Endothelial cell of umbilical vein (primary cell): ENCODE results near the gene DPH6. TPM values are rescaled to one million over a fixed set of nuclear protein-coding genes. Genes with fewer than 3 reads are reported as not detected.

Experiments
- BruUV-seq: library from RNA; stranded (reverse); fragments of 400-500 nt; replicated peaks from 2 replicates; lab custom pipeline; 2021; lab: Mats Ljungman, UMichigan
- CTCF ChIA-PET: fragments of 300-600, 350-600 bp; sonication (Branson Sonifier 250); formaldehyde crosslinking; loops from one replicate; lab custom pipeline; 2021; ENCODE audit warnings: antibody characterized with exemption, inconsistent platforms; lab: Charles Lee
- POLR2A ChIA-PET: fragments of 300-600, 350-600 bp; sonication (Branson Sonifier 250); formaldehyde crosslinking; loops from one replicate; lab custom pipeline; 2021; ENCODE audit warnings: antibody characterized with exemption, inconsistent platforms; lab: Charles Lee
- DNase-seq: peaks from one replicate; pipeline ENCODE4 v3.0.0-alpha.2; 2011; ENCODE audit warnings: low read depth, low spot score
- FAIRE-seq: peaks from 2 replicates; lab custom pipeline; 2011; peaks lifted over from hg19 to GRCh38; lab: Jason Lieb, UNC
- H2AFZ ChIP-seq: 2 replicates; pipeline ENCODE4 v1.6.0; 2012; ENCODE audit warnings: low read depth, low read length, control low read depth, inconsistent platforms
- H3K27ac ChIP-seq: 2 replicates; pipeline ENCODE4 v1.5.1; 2011; ENCODE audit warnings: low read depth, mild to moderate bottlenecking, control low read depth, low read length, moderate library complexity; ENCODE audit not compliant: insufficient read depth
- H3K27me3 ChIP-seq, 2 experiments: 2 replicates each; pipeline versions ENCODE4 v1.6.0 to v1.6.1; 2011; ENCODE audit warnings: low read length in 2 of 2, mixed read lengths in 1 of 2; ENCODE audit not compliant: control insufficient read depth in 2 of 2, insufficient read depth in 2 of 2
- H3K36me3 ChIP-seq, 2 experiments: 2 replicates in 1 of 2; 3 replicates in 1 of 2; pipeline ENCODE4 v1.5.1; 2011; ENCODE audit warnings: low read length in 2 of 2, mild to moderate bottlenecking in 1 of 2, moderate library complexity in 1 of 2; ENCODE audit not compliant: control insufficient read depth in 2 of 2, insufficient read depth in 2 of 2; ENCODE audit errors: extremely low read depth in 1 of 2
- H3K4me1 ChIP-seq: 3 replicates; pipeline ENCODE4 v1.5.1; 2011; ENCODE audit warnings: mild to moderate bottlenecking, low read length; ENCODE audit not compliant: control insufficient read depth, insufficient read depth; ENCODE audit errors: extremely low read depth
- H3K4me2 ChIP-seq: 2 replicates; pipeline ENCODE4 v1.6.1; 2011; ENCODE audit warnings: low read length, control low read depth, mixed read lengths; ENCODE audit not compliant: insufficient read depth
- H3K4me3 ChIP-seq, 3 experiments: fragments of 200-600 bp in 1 of 3; sonication (generic), shearing (Covaris generic) in 1 of 3; replicated peaks in 1 of 3; 2 replicates each; pipeline ENCODE4 v1.5.1; 2011 to 2016; ENCODE audit warnings: control low read depth in 3 of 3, low read length in 3 of 3, mild to moderate bottlenecking in 2 of 3, inconsistent platforms in 1 of 3, low read depth in 1 of 3, moderate library complexity in 1 of 3; ENCODE audit not compliant: insufficient read depth in 1 of 3
- H3K79me2 ChIP-seq: 2 replicates; pipeline ENCODE4 v1.6.0; 2012; ENCODE audit warnings: low read length, inconsistent platforms; ENCODE audit not compliant: control insufficient read depth, insufficient read depth
- H3K9ac ChIP-seq: replicated peaks from 2 replicates; pipeline ENCODE3; 2011; ENCODE audit warnings: low read length, control low read depth; ENCODE audit not compliant: insufficient read depth; ENCODE audit errors: extremely low read depth
- H3K9me1 ChIP-seq: replicated peaks from 3 replicates; pipeline ENCODE4 v1.6.0; 2011; ENCODE audit warnings: mild to moderate bottlenecking, low read length; ENCODE audit not compliant: control insufficient read depth, insufficient read depth; ENCODE audit errors: extremely low read depth
- H3K9me3 ChIP-seq: replicated peaks from 2 replicates; pipeline ENCODE4 v1.5.1; 2012; ENCODE audit warnings: low read length, inconsistent platforms; ENCODE audit not compliant: control insufficient read depth, insufficient read depth
- H4K20me1 ChIP-seq: replicated peaks from 2 replicates; pipeline ENCODE3; 2011; ENCODE audit warnings: mild to moderate bottlenecking, low read length; ENCODE audit not compliant: control insufficient read depth, insufficient read depth; ENCODE audit errors: extremely low read depth
- EZH2 ChIP-seq: IDR thresholded peaks from 2 replicates; pipeline ENCODE4 v1.6.1; 2012; ENCODE audit warnings: borderline replicate concordance, low read depth, mild to moderate bottlenecking, moderate library complexity, low read length, inconsistent platforms; ENCODE audit not compliant: severe bottlenecking
- FOS ChIP-seq: IDR thresholded peaks from 2 replicates; pipeline ENCODE4 v1.6.1; 2011; ENCODE audit warnings: mild to moderate bottlenecking, low read length, moderate library complexity, borderline replicate concordance; ENCODE audit not compliant: insufficient read depth
- GATA2 ChIP-seq: IDR thresholded peaks from 2 replicates; pipeline ENCODE4 v1.7.0; 2011; ENCODE audit warnings: low read depth, mild to moderate bottlenecking, moderate library complexity, mixed read lengths, low read length; ENCODE audit not compliant: insufficient read length, insufficient read depth
- JUN ChIP-seq: IDR thresholded peaks from 2 replicates; pipeline ENCODE4 v1.6.1; 2011; ENCODE audit warnings: borderline replicate concordance, low read depth; ENCODE audit not compliant: insufficient read length, insufficient read depth
- MYC ChIP-seq: IDR thresholded peaks from one replicate; pipeline ENCODE4 v1.6.1; 2011; ENCODE audit warnings: mild to moderate bottlenecking, low read depth, low read length
- POLR2A ChIP-seq: IDR thresholded peaks from 2 replicates; pipeline ENCODE4 v1.6.1; 2012; ENCODE audit warnings: low read depth, mild to moderate bottlenecking, control low read depth, low read length
- POLR2AphosphoS5 ChIP-seq: IDR thresholded peaks from 2 replicates; pipeline ENCODE4 v1.6.1; 2012; ENCODE audit warnings: low read depth, mild to moderate bottlenecking, control low read depth, low read length, moderate library complexity; ENCODE audit not compliant: insufficient read depth
- dilution Hi-C: fragments of 300-500 bp; cut with MboI; formaldehyde crosslinking; loops from one replicate; pipeline ENCODE4 v1.15.0; 2019; ENCODE audit warnings: low sequenced_read_pairs; ENCODE audit not compliant: extremely low pct_ligation_motif_present
- intact Hi-C: fragments of 100-400 bp; cut with micrococcal nuclease; formaldehyde crosslinking; loops from one replicate; pipeline ENCODE4 v1.10.0; 2022
- polyA plus RNA-seq, 4 experiments: library from polyadenylated mRNA; depleted of rRNA in 3 of 4; stranded (reverse) in 3 of 4; unstranded in 1 of 4; fragments of >200 nt; gene quantifications; 2 replicates each; pipeline versions ENCODE4 v1.2.1 to v1.2.3, GENCODE V29; 2011 to 2012; ENCODE audit warnings: missing spikeins in 1 of 4
- total RNA-seq: library from RNA; stranded (reverse); gene quantifications from 2 replicates; pipeline ENCODE4 v1.2.3, GENCODE V29; 2021
- TF ChIP-seq, protein P1 (sequence below): IDR thresholded peaks from 2 replicates; pipeline ENCODE4 v1.6.1; 2011; ENCODE audit not compliant: insufficient read depth, insufficient read length
- TF ChIP-seq, protein P2 (sequence below), 2 donors: IDR thresholded peaks; 1 replicate in 1 of 2; 2 replicates in 1 of 2; pipeline ENCODE4 v1.5.1; 2011; ENCODE audit warnings: low read length in 2 of 2, mild to moderate bottlenecking in 2 of 2, moderate library complexity in 2 of 2, control low read depth in 1 of 2, inconsistent platforms in 1 of 2, low read depth in 1 of 2; ENCODE audit not compliant: insufficient read depth in 1 of 2; ENCODE audit errors: extremely low read depth in 1 of 2

DPH6 gene
- total and polyA plus RNA-seq, 2 donors (not counting 3 experiments of a cell fraction or from before 2014, with no cell fraction given), result 4.6 to 10.1 TPM

- dilution Hi-C loops (no loop called here), intact Hi-C loops (no loop called here)
- no peak for DNase-seq
- H3K4me2 ChIP-seq, result no peak overlapping the region
- H3K9me1 ChIP-seq, result no peaks in the 10 kb centered on the region
- H3K4me3 ChIP-seq, result no peak overlapping the region
- ChIA-PET CTCF (interaction anchor here (0.8 to 1.4 kb wide), 3 partner anchors 10 to 22 kb away, joined by 3 to 4 read pairs (median 4); no protein-coding TSS in a partner anchor), POLR2A (no interaction called here)
- H2AFZ ChIP-seq, result no peak overlapping the region
- H3K27ac ChIP-seq, result no peak overlapping the region
- no peaks in the 10 kb centered on the region for H3K27me3 ChIP-seq
- H3K9me3 ChIP-seq, result no peaks in the 10 kb centered on the region
- BruUV-seq, result no TSS peak
- H4K20me1 ChIP-seq, result no peaks in the 10 kb centered on the region
- H3K36me3 ChIP-seq, result no peaks in the 10 kb centered on the region
- no peak for FAIRE-seq
- no peaks in the 10 kb centered on the region for H3K79me2 ChIP-seq
- TF ChIP-seq, protein P1, sequence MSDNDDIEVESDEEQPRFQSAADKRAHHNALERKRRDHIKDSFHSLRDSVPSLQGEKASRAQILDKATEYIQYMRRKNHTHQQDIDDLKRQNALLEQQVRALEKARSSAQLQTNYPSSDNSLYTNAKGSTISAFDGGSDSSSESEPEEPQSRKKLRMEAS, result no peak
- TF ChIP-seq POLR2A, result no peak
- no peak for TF ChIP-seq MYC
- TF ChIP-seq GATA2, result no peak
- no peak for TF ChIP-seq FOS
- no peak for TF ChIP-seq POLR2AphosphoS5
- TF ChIP-seq, protein P2, sequence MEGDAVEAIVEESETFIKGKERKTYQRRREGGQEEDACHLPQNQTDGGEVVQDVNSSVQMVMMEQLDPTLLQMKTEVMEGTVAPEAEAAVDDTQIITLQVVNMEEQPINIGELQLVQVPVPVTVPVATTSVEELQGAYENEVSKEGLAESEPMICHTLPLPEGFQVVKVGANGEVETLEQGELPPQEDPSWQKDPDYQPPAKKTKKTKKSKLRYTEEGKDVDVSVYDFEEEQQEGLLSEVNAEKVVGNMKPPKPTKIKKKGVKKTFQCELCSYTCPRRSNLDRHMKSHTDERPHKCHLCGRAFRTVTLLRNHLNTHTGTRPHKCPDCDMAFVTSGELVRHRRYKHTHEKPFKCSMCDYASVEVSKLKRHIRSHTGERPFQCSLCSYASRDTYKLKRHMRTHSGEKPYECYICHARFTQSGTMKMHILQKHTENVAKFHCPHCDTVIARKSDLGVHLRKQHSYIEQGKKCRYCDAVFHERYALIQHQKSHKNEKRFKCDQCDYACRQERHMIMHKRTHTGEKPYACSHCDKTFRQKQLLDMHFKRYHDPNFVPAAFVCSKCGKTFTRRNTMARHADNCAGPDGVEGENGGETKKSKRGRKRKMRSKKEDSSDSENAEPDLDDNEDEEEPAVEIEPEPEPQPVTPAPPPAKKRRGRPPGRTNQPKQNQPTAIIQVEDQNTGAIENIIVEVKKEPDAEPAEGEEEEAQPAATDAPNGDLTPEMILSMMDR (IDR thresholded peaks at IDR 0.05; ENCODE audit: extremely low read depth in 1 of 2, insufficient read depth in 1 of 2, low read depth in 1 of 2, low read length in 2 of 2), result no peak
- no peak for TF ChIP-seq EZH2
- no peak for TF ChIP-seq JUN
- no peaks in the 10 kb centered on the region for H3K4me1 ChIP-seq
- no peak overlapping the region for H3K9ac ChIP-seq
These were observed 79.5 kb downstream of the DPH6 start for GRCh38 chr15:35466476-35466875.
